Sciatic nerve (tissue), 2 donors: ENCODE measurements around the gene ZNF606. TPM values are rescaled to one million over a fixed set of nuclear protein-coding genes. Genes with fewer than 3 reads are reported as not detected.

Experiments used
- ATAC-seq: fragments of 200-7000 bp; cut with Tn5 transposase; one replicate; pipeline ENCODE4 v1.9.1; 2020; ENCODE audit warnings: mild to moderate bottlenecking, moderate library complexity
- DNase-seq: peaks from one replicate; pipeline ENCODE4 v3.0.0-alpha.2; 2020; ENCODE audit warnings: low spot score
- intact Hi-C: fragments of 100-400 bp; cut with DNase I; formaldehyde crosslinking; loops from one replicate; pipeline ENCODE4 v1.14.2; 2022
- total RNA-seq: library from RNA; stranded (reverse); fragmentation: NEBNext Ultra II Directional; extraction: Animal tissue kit (Norgen Biotek cat#: 25700); gene quantifications from one replicate; pipeline ENCODE4 v1.2.1, GENCODE V29; 2021
- donor health status: DM: no; HTN: no; CAD: no.
- donor health status: DM: no; HTN: no; CAD: no.

The ZNF606 gene
- total RNA-seq = 20.3 TPM

- peak; percentile 99 for ATAC-seq
- DNase-seq = peak; percentile 90
- intact Hi-C loops = no loop called here
Observed at GRCh38 chr19:58002384-58003173, at the start of gene ZNF606. Gene ZNF606, minus strand, starts transcription at chr19:58002820. Its CDS starts 1,501 bp downstream, at chr19:58001319.

GRCh38 chr19:58052256-58052655, 49.6 kb upstream of the ZNF606 start:
- intact Hi-C loops = no loop called here
- DNase-seq (no peak), ATAC-seq (no peak)

DNA sequence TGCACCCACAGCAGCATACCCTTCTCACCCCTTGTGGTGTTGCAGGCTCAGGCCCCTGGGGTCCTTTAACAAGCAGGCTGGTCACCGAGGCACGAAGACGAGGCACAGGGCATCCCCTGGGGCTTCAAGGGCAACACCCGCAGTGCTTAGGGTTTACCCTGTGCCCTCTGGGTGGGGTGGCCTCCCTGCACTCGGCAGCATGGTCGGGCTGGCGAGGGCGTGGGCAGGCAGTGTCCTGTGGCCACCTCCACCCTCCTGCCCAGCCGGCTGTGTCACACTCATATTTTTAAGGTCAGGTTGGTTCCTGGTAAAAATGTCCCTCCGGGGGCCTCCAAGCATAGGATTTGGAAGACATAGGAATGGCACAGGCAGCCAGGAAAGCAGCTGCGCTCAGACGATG, 45.1 kb upstream of the ZNF606 start:
- ATAC-seq (no peak), DNase-seq (no peak)
- intact Hi-C loops = no loop called here

GRCh38 chr19:58046856-58047255, 44.2 kb upstream of the ZNF606 start:
- intact Hi-C loops = no loop called here
- no peak for DNase-seq
- ATAC-seq = no peak

GRCh38 chr19:58045411-58046050, 42.9 kb upstream of the ZNF606 start:
- DNase-seq (no peak), ATAC-seq (no peak)
- intact Hi-C loops = no loop called here

- no peak for DNase-seq
- intact Hi-C loops = no loop called here
- ATAC-seq = no peak
Observed at GRCh38 chr19:58044886-58045285, 42.3 kb upstream of the ZNF606 start.

GRCh38 chr19:58044391-58044790, 41.8 kb upstream of the ZNF606 start:
- intact Hi-C loops = no loop called here
- ATAC-seq (no peak), DNase-seq (no peak)

DNA sequence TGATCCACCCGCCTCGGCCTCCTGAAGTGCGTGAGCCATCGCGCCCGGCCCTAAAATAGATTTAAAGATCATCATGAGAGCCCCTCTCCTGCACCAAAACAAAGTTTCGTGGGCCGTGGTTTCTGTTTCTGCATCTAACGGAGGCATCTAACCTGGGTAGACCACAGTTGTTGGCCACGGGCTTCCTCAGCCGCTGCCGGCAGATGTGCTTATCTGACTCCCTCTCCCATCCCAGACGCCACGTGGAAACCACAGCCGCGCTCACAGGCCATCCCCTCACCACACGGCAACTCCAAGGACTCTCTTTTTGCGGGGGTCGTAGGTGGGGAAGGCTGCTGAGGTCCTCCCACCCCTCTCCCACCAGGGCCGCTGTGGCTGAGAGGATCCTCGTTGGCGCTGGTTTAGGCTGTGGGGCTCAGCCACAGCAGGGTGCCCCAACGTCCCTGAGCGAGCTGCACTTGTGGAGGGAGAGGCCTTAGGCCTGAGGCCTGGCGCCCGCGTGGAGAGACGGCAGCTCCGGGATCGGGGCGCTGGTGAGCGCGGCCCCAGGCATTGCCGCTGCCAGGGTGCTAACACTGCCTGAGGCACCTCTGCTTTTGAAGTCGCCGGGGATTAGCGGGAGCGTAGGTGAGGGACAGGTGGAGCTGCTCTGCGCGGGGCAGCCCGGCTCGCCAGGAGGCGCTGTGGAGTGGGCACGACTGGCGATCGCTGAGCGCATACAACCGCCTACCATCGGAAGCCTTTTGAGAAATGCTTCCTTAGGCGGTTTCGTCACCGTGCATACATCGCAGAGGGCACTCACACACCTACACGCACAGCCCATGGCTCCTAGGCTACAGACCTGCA, 40.1 kb upstream of the ZNF606 start:
- ATAC-seq = no peak
- DNase-seq = no peak
- intact Hi-C loops = no loop called here

- DNase-seq (no peak), ATAC-seq (no peak)
- intact Hi-C loops = no loop called here
Observed at GRCh38 chr19:58040751-58041525, 38.3 kb upstream of the ZNF606 start.

- ATAC-seq = no peak
- no peak for DNase-seq
- intact Hi-C loops = no loop called here
Observed at GRCh38 chr19:58038688-58039204, 36.1 kb upstream of the ZNF606 start.

GRCh38 chr19:58037927-58038687, 35.5 kb upstream of the ZNF606 start:
- DNase-seq (no peak), ATAC-seq (no peak)
- intact Hi-C loops = no loop called here

- DNase-seq (no peak), ATAC-seq (no peak)
- intact Hi-C loops = no loop called here
Observed at GRCh38 chr19:58035863-58036262, 33.2 kb upstream of the ZNF606 start.

- DNase-seq = no peak
- ATAC-seq = no peak
- intact Hi-C loops = no loop called here
Observed at GRCh38 chr19:58034477-58034793, 31.8 kb upstream of the ZNF606 start.

DNA sequence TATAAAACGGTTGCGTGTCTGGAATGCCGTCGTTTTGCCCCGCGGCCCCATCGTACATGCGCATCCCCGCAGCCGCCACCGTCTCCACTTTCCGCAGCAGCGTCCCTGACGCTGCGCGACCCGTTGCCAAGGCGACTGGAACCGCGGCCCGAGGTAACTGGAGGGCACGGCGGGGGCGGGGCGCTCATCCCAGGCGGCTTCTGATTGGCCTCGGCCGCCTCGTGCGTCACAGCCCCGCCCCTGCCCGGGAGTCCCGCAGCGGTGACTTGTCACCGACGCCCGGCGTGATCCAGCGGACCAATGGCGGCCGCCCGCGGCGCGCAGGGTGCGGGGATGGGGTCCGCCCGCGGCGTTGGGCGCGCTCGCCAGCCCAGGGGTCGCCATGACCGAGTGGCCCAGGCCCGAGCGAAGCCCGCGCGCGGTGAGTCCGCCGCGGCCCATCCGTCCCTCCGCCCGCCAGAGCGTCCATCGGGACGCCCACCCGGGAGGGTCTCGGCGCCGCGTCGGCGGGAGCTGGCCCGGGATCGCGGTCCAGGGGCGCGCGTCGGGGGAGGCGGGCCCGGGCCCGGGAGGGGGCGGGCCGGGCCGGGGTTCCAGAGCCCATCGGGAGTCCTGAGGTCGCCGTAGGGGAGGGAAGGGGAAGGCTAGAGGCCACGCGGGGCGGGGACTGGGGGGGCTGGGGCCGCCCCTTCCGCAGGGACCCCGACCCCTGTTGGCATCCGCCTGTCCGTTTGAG, 31.3 kb upstream of the ZNF606 start, which contains the start of gene ZSCAN1:
Gene ZSCAN1 (plus strand): TSS at position 285 of the 736 bp plus-strand sequence. CDS start 3,812 bp downstream, outside the sequence.
- peak; percentile 98 for ATAC-seq
- intact Hi-C loops = no loop called here
- DNase-seq = peak; percentile 81

- intact Hi-C loops = no loop called here
- ATAC-seq (no peak), DNase-seq (no peak)
Observed at GRCh38 chr19:58024661-58025060, 22.0 kb upstream of the ZNF606 start.

DNA sequence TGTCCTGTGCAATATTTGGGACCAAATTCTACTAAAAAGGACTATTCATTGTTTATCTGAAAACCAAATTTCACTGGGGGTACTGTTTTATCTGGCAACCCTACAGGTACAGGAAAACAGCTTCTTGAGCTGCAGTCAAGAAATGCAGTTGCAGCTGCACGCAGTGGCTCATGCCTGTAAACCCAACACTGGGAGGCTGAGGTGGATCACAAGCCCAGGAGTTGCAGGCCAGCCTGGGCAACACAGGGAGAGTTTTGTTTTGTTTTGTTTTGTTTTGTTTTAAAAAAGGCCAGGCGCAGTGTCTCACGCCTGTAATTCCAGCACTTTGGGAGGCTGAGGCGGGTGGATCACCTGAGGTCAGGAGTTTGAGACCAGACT, 19.7 kb upstream of the ZNF606 start:
- ATAC-seq (no peak), DNase-seq (no peak)
- intact Hi-C loops = no loop called here

GRCh38 chr19:58021541-58022282, 19.1 kb upstream of the ZNF606 start:
- DNase-seq = no peak
- intact Hi-C loops = no loop called here
- peak; percentile 87 for ATAC-seq
